IMR-90 (cell line): ENCODE measurements around the gene CAMTA1. TPM values are rescaled to one million over a fixed set of nuclear protein-coding genes. Genes with fewer than 3 reads are reported as not detected.
A peak's percentile ranks its signal among the peaks of the same experiment; 100 is the strongest.

Experiments used
- ATAC-seq: fragments of 200-7000 bp; cut with Tn5 transposase; 2 replicates; pipeline ENCODE4 v1.9.1; 2020; ENCODE audit warnings: low read depth, mild to moderate bottlenecking, moderate library complexity
- BruUV-seq: library from RNA; stranded (reverse); fragments of 400-500 nt; replicated peaks from 2 replicates; lab custom pipeline; 2021; lab: Mats Ljungman, UMichigan
- CTCF ChIA-PET: fragments of 300-600 bp; formaldehyde crosslinking; extraction: SDS; loops from one replicate; lab custom pipeline; 2021; ENCODE audit warnings: antibody characterized with exemption; lab: Yijun Ruan, JAX
- POLR2A ChIA-PET: fragments of 300-600 bp; sonication (Branson Sonifier 250); formaldehyde crosslinking; loops from one replicate; lab custom pipeline; 2022; ENCODE audit warnings: antibody characterized with exemption; ENCODE audit not compliant: unreplicated experiment; lab: Charles Lee
- DNase-seq: peaks from one replicate; pipeline ENCODE4 v3.0.0; 2013
- H2AFZ ChIP-seq: replicated peaks from 2 replicates; pipeline ENCODE3; 2013; ENCODE audit warnings: low read length, mild to moderate bottlenecking; ENCODE audit not compliant: poor library complexity
- H2AK5ac ChIP-seq: 2 replicates; pipeline ENCODE4 v1.6.1; 2013; ENCODE audit warnings: low read depth, low read length, inconsistent platforms
- H2AK9ac ChIP-seq: replicated peaks from 2 replicates; pipeline ENCODE3; 2013; ENCODE audit warnings: mild to moderate bottlenecking, low read depth, low read length, moderate library complexity; ENCODE audit not compliant: poor library complexity
- H2BK120ac ChIP-seq: 2 replicates; pipeline ENCODE4 v1.6.1; 2013; ENCODE audit warnings: low read depth, low read length, inconsistent platforms
- H2BK15ac ChIP-seq: 3 replicates; pipeline ENCODE4 v1.6.1; 2013; ENCODE audit warnings: low read depth, low read length, inconsistent platforms
- H2BK20ac ChIP-seq: 2 replicates; pipeline ENCODE4 v1.6.1; 2013; ENCODE audit warnings: low read depth, mild to moderate bottlenecking, inconsistent platforms, low read length, moderate library complexity
- H2BK5ac ChIP-seq: 2 replicates; pipeline ENCODE4 v1.6.1; 2013; ENCODE audit warnings: mild to moderate bottlenecking, low read depth, low read length, inconsistent platforms; ENCODE audit not compliant: poor library complexity, severe bottlenecking
- H3K14ac ChIP-seq: replicated peaks from 2 replicates; pipeline ENCODE4 v1.6.1; 2013; ENCODE audit warnings: low read depth, low read length, inconsistent platforms
- H3K18ac ChIP-seq: 2 replicates; pipeline ENCODE4 v1.6.1; 2013; ENCODE audit warnings: low read depth, low read length, control low read depth
- H3K23ac ChIP-seq: 2 replicates; pipeline ENCODE4 v1.6.1; 2013; ENCODE audit warnings: low read depth, low read length, inconsistent platforms
- H3K27ac ChIP-seq: 2 replicates; pipeline ENCODE4 v1.5.1; 2013; ENCODE audit warnings: mild to moderate bottlenecking, control low read depth, low read length; ENCODE audit not compliant: insufficient read depth
- H3K27me3 ChIP-seq: 2 replicates; pipeline ENCODE4 v1.6.1; 2013; ENCODE audit warnings: low read length; ENCODE audit not compliant: control insufficient read depth, insufficient read depth
- H3K36me3 ChIP-seq: 2 replicates; pipeline ENCODE4 v1.6.1; 2013; ENCODE audit warnings: low read length, mixed read lengths; ENCODE audit not compliant: control insufficient read depth, insufficient read depth
- H3K4ac ChIP-seq: 2 replicates; pipeline ENCODE4 v1.6.1; 2013; ENCODE audit warnings: low read depth, low read length, inconsistent platforms
- H3K4me1 ChIP-seq: 2 replicates; pipeline ENCODE4 v1.6.1; 2013; ENCODE audit warnings: low read length, mixed read lengths; ENCODE audit not compliant: control insufficient read depth, insufficient read depth
- H3K4me2 ChIP-seq: 2 replicates; pipeline ENCODE4 v1.6.1; 2013; ENCODE audit warnings: low read depth, mild to moderate bottlenecking, control low read depth, low read length, moderate library complexity
- H3K4me3 ChIP-seq: 2 replicates; pipeline ENCODE4 v1.5.1; 2013; ENCODE audit warnings: low read depth, mild to moderate bottlenecking, control low read depth, low read length, moderate library complexity; ENCODE audit not compliant: insufficient read depth
- H3K56ac ChIP-seq: 2 replicates; pipeline ENCODE4 v1.6.1; 2013; ENCODE audit warnings: low read length, inconsistent platforms; ENCODE audit not compliant: insufficient read depth; ENCODE audit errors: extremely low read depth
- H3K79me1 ChIP-seq, 2 experiments: 2 replicates each; pipeline ENCODE4 v1.6.1; 2013; ENCODE audit warnings: low read length in 2 of 2, inconsistent platforms in 1 of 2, low read depth in 1 of 2
- H3K9ac ChIP-seq: 2 replicates; pipeline ENCODE4 v1.6.1; 2013; ENCODE audit warnings: low read depth, low read length, control low read depth
- H3K9me1 ChIP-seq: 2 replicates; pipeline ENCODE4 v1.6.1; 2013; ENCODE audit warnings: low read length, inconsistent platforms; ENCODE audit not compliant: insufficient read depth
- H3K9me3 ChIP-seq: 2 replicates; pipeline ENCODE4 v1.6.1; 2013; ENCODE audit warnings: low read length; ENCODE audit not compliant: control insufficient read depth, insufficient read depth
- H4K20me1 ChIP-seq: 2 replicates; pipeline ENCODE4 v1.6.1; 2013; ENCODE audit warnings: low read length, inconsistent platforms; ENCODE audit not compliant: insufficient read depth
- H4K5ac ChIP-seq: 2 replicates; pipeline ENCODE4 v1.6.1; 2013; ENCODE audit warnings: mild to moderate bottlenecking, low read depth, low read length, control low read depth
- H4K8ac ChIP-seq, 2 experiments: 2 replicates each; pipeline ENCODE4 v1.6.1; 2013; ENCODE audit warnings: low read depth in 2 of 2, low read length in 2 of 2, control low read depth in 1 of 2, inconsistent platforms in 1 of 2
- H4K91ac ChIP-seq: 2 replicates; pipeline ENCODE4 v1.6.1; 2013; ENCODE audit warnings: low read depth, low read length, inconsistent platforms; ENCODE audit not compliant: insufficient read depth
- BHLHE40 ChIP-seq: fragments of 150-350 bp; IDR thresholded peaks from 2 replicates; pipeline ENCODE4 v1.6.1; 2016; ENCODE audit warnings: mild to moderate bottlenecking, low read depth, low read length
- CEBPB ChIP-seq: IDR thresholded peaks from 2 replicates; pipeline ENCODE4 v1.6.1; 2012; ENCODE audit warnings: low read depth, low read length, improper control_type of control experiment
- CHD1 ChIP-seq: IDR thresholded peaks from 2 replicates; pipeline ENCODE4 v1.6.1; 2012; ENCODE audit warnings: low read depth, low read length, improper control_type of control experiment
- CTCF ChIP-seq: conservative IDR thresholded peaks from 2 replicates; pipeline ENCODE4 v1.5.1; 2012; ENCODE audit warnings: mild to moderate bottlenecking, low read depth, low read length, improper control_type of control experiment
- FOS ChIP-seq: fragments of 150-350 bp; IDR thresholded peaks from 2 replicates; pipeline ENCODE4 v1.6.1; 2016; ENCODE audit warnings: low read depth, low read length
- MAFK ChIP-seq: IDR thresholded peaks from 2 replicates; pipeline ENCODE4 v1.6.1; 2012; ENCODE audit warnings: low read depth, low read length, improper control_type of control experiment
- MAZ ChIP-seq: IDR thresholded peaks from 2 replicates; pipeline ENCODE4 v1.6.1; 2012; ENCODE audit warnings: low read depth, mild to moderate bottlenecking, low read length, improper control_type of control experiment, moderate library complexity, borderline replicate concordance
- MXI1 ChIP-seq: IDR thresholded peaks from 2 replicates; pipeline ENCODE4 v1.6.1; 2012; ENCODE audit warnings: low read depth, mild to moderate bottlenecking, low read length, moderate library complexity, borderline replicate concordance
- NFE2L2 ChIP-seq: fragments of 150-350 bp; IDR thresholded peaks from 2 replicates; pipeline ENCODE4 v1.6.1; 2016; ENCODE audit warnings: low read depth, mild to moderate bottlenecking, low read length
- POLR2A ChIP-seq: IDR thresholded peaks from 2 replicates; pipeline ENCODE4 v1.6.1; 2012; ENCODE audit warnings: mild to moderate bottlenecking, low read depth, low read length
- RCOR1 ChIP-seq: IDR thresholded peaks from 2 replicates; pipeline ENCODE4 v1.6.1; 2012; ENCODE audit warnings: mild to moderate bottlenecking, low read length, improper control_type of control experiment; ENCODE audit not compliant: insufficient replicate concordance
- RFX5 ChIP-seq: IDR thresholded peaks from 2 replicates; pipeline ENCODE4 v1.8.0; 2012; ENCODE audit warnings: low read depth, mild to moderate bottlenecking, low read length, moderate library complexity
- SMC3 ChIP-seq: fragments of 150-350 bp; IDR thresholded peaks from 2 replicates; pipeline ENCODE4 v1.6.1; 2016; ENCODE audit warnings: low read depth, mild to moderate bottlenecking, antibody characterized with exemption, low read length, moderate library complexity
- WGBS, 2 experiments: methylation state at CpG; one replicate each; pipeline versions ENCODE4 v1.1.5 to v1.1.7; 2013; ENCODE audit warnings: missing lambda C conversion rate in 2 of 2; ENCODE audit not compliant: insufficient read length in 1 of 2; ENCODE audit errors: extremely low coverage in 2 of 2; 5-methylcytosine and 5-hydroxymethylcytosine counted together
- dilution Hi-C: fragments of 300-500 bp; cut with HindIII; formaldehyde crosslinking; loops from one replicate; pipeline ENCODE4 v1.14.3; 2018; ENCODE audit warnings: low sequenced_read_pairs; ENCODE audit not compliant: unreplicated experiment
- in situ Hi-C: fragments of 300-500 bp; cut with MboI; formaldehyde crosslinking; loops from 3 replicates; pipeline ENCODE4 v1.14.3; 2019; ENCODE audit warnings: low sequenced_read_pairs, inconsistent platforms, mixed read lengths
- intact Hi-C: fragments of 100-400 bp; cut with micrococcal nuclease; formaldehyde crosslinking; loops from 2 replicates; pipeline ENCODE4 v1.10.0; 2022
- polyA plus RNA-seq, 3 experiments: library from polyadenylated mRNA; depleted of rRNA; stranded (reverse); fragments of >200 nt; gene quantifications; 2 replicates each; pipeline ENCODE4 v1.2.3, GENCODE V29; 2012; ENCODE audit warnings: low replicate concordance in 1 of 3
- total RNA-seq: library from RNA; depleted of rRNA; stranded (reverse); fragments of >200 nt; gene quantifications from 2 replicates; pipeline ENCODE4 v1.2.3, GENCODE V29; 2012
- TF ChIP-seq, protein P1 (sequence below): fragments of 150-350 bp; IDR thresholded peaks from 2 replicates; pipeline ENCODE4 v1.6.1; 2016; ENCODE audit warnings: low read depth, mild to moderate bottlenecking, low read length, moderate library complexity, borderline replicate concordance
- TF ChIP-seq, protein P2 (sequence below): fragments of 150-350 bp; IDR thresholded peaks from 2 replicates; pipeline ENCODE4 v1.6.1; 2017; ENCODE audit warnings: mild to moderate bottlenecking, antibody characterized with exemption, low read length, low read depth

CAMTA1 gene
- total and polyA plus RNA-seq, 2 of the 4 experiments (the other 2 are of a cell fraction): 35.5 to 74.3 TPM

DNA sequence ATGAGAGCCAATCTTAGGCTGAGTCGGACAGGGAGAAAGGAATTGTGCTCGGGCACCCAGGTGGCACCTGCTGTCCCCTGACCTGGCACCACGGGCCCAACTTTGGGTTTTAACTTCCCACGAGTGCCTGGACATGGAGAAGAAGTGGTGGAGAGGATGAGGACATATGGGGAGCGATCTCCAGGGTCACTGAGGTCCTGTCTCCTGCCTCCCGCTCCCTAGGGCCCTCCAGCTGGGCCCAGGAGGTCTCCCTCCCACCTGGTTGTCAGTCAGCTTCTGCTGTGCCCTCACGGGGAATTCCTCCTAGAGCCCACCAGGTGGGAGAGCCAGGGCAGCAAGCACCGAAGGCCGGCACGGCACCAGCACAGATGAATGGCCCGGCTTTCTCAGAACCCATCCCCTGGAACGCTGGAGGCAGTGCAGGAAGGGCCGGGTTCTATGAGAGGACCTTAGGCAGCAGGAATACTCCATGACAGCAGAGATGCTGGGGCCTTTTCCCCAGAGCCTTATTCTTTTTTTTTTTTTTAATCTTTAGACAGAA, 435.5 kb downstream of the CAMTA1 start:
- CTCF ChIA-PET: interaction anchor here (1.1 to 1.3 kb wide), 2 partner anchors 13 to 151 kb away, joined by 3 read pairs; no protein-coding TSS in a partner anchor
- intact Hi-C loops: loop anchor here (5.0 kb wide), 1 partner anchor 77 kb away; no protein-coding TSS in a partner anchor

More for the DNA sequence above, 435.5 kb downstream of the CAMTA1 start:
- Histone ChIP-seq H3K4me2 (no peak overlapping the region), H2AFZ (no peak overlapping the region), H3K56ac (peak overlapping the region; percentile 19; the same call in 1 of the 2 replicates), H3K27me3 (no peaks in the 10 kb centered on the region), H2BK120ac (peak overlapping the region; percentile 76), H3K18ac (peak overlapping the region; percentile 50; the same call in 1 of the 2 replicates), H3K36me3 (no peaks in the 10 kb centered on the region), H2AK9ac (peak overlapping the region; percentile 70), H3K4me3 (no peak overlapping the region), H2AK5ac (peak overlapping the region; percentile 65), H3K4me1 (peaks cover 9% of the 10 kb centered on the region), H3K9me1 (peaks cover 25% of the 10 kb centered on the region), H4K8ac (peak overlapping the region; percentile 35 to 67; a peak in 3 of 4 replicates), H4K5ac (no peak overlapping the region), H2BK20ac (peak overlapping the region; percentile 85), H3K9me3 (no peaks in the 10 kb centered on the region; the same call in 1 of the 2 replicates), H3K79me1 (no peaks in the 10 kb centered on the region), H2BK15ac (peak overlapping the region; percentile 41; the same call in 1 of the 3 replicates), H4K91ac (peak overlapping the region; percentile 59; the same call in 1 of the 2 replicates), H4K20me1 (no peaks in the 10 kb centered on the region), H3K4ac (peak overlapping the region; percentile 80), H3K14ac (no peak overlapping the region), H3K23ac (no peak overlapping the region), H3K27ac (no peak overlapping the region; the same call in 1 of the 2 replicates), H2BK5ac (peak overlapping the region; percentile 53), H3K9ac (no peak overlapping the region)
- ATAC-seq: no peak
- DNase-seq: no peak
- 96% methylated on average over 5 of the region's 13 CpGs; no CpG with 5 or more reads in 1 of the 2 experiments for WGBS, 2 experiments
- no peak for TF ChIP-seq MAZ
- TF ChIP-seq MXI1: no peak
- TF ChIP-seq FOS: no peak
- TF ChIP-seq SMC3: no peak
- TF ChIP-seq RCOR1: no peak
- no peak for TF ChIP-seq BHLHE40
- TF ChIP-seq, protein P1, sequence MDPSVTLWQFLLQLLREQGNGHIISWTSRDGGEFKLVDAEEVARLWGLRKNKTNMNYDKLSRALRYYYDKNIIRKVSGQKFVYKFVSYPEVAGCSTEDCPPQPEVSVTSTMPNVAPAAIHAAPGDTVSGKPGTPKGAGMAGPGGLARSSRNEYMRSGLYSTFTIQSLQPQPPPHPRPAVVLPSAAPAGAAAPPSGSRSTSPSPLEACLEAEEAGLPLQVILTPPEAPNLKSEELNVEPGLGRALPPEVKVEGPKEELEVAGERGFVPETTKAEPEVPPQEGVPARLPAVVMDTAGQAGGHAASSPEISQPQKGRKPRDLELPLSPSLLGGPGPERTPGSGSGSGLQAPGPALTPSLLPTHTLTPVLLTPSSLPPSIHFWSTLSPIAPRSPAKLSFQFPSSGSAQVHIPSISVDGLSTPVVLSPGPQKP: no peak
- TF ChIP-seq CHD1: no peak
- TF ChIP-seq MAFK: no peak
- TF ChIP-seq, protein P2, sequence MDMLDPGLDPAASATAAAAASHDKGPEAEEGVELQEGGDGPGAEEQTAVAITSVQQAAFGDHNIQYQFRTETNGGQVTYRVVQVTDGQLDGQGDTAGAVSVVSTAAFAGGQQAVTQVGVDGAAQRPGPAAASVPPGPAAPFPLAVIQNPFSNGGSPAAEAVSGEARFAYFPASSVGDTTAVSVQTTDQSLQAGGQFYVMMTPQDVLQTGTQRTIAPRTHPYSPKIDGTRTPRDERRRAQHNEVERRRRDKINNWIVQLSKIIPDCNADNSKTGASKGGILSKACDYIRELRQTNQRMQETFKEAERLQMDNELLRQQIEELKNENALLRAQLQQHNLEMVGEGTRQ: no peak
- no peak for TF ChIP-seq CEBPB
- no peak for TF ChIP-seq POLR2A
- no peak for TF ChIP-seq RFX5
- no peak for TF ChIP-seq CTCF
- TF ChIP-seq NFE2L2: no peak
- POLR2A ChIA-PET: no interaction called here
- BruUV-seq: no TSS peak
- dilution Hi-C loops (no loop called here), in situ Hi-C loops (loop anchor here (10.0 to 25.0 kb wide), 2 partner anchors 426 to 508 kb away; partner anchors contain the start of gene DNAJC11)
